H1 (cell line): Measurements from ENCODE around the gene COCH. TPM values are rescaled to one million over a fixed set of nuclear protein-coding genes. Genes with fewer than 3 reads are reported as not detected.

ENCODE experiments used
- CTCF ChIA-PET: fragments of 300-600 bp; sonication (Branson Sonifier 250); formaldehyde crosslinking; loops from one replicate; lab custom pipeline; 2021; ENCODE audit not compliant: partially characterized antibody; lab: Charles Lee
- POLR2A ChIA-PET: fragments of 300-600 bp; sonication (Branson Sonifier 250); formaldehyde crosslinking; loops from one replicate; lab custom pipeline; 2021; ENCODE audit warnings: inconsistent platforms; ENCODE audit not compliant: partially characterized antibody; lab: Charles Lee
- DNase-seq, 2 experiments: peaks; one replicate each; pipeline versions ENCODE4 v3.0.0 to v3.0.0-alpha.2; 2010 to 2022; ENCODE audit warnings: low spot score in 2 of 2, low read depth in 1 of 2, mixed read lengths in 1 of 2
- FAIRE-seq: peaks from 2 replicates; lab custom pipeline; 2011; peaks lifted over from hg19 to GRCh38; lab: Jason Lieb, UNC
- H2AFZ ChIP-seq: 2 replicates; pipeline ENCODE4 v1.8.1; 2012; ENCODE audit warnings: low read length, inconsistent platforms
- H2AK5ac ChIP-seq: 2 replicates; pipeline ENCODE4 v1.6.1; 2013; ENCODE audit warnings: low read depth, low read length
- H2BK120ac ChIP-seq: replicated peaks from 2 replicates; pipeline ENCODE3; 2013; ENCODE audit warnings: low read depth, low read length, inconsistent platforms
- H2BK12ac ChIP-seq: 2 replicates; pipeline ENCODE4 v1.6.1; 2013; ENCODE audit warnings: low read depth, low read length
- H2BK15ac ChIP-seq: 2 replicates; pipeline ENCODE4 v1.6.1; 2013; ENCODE audit warnings: low read length
- H2BK20ac ChIP-seq: 2 replicates; pipeline ENCODE4 v1.6.1; 2013; ENCODE audit warnings: low read length
- H2BK5ac ChIP-seq: 2 replicates; pipeline ENCODE4 v1.6.1; 2013; ENCODE audit warnings: low read depth, low read length
- H3K14ac ChIP-seq: 2 replicates; pipeline ENCODE4 v1.6.1; 2013; ENCODE audit warnings: inconsistent platforms; ENCODE audit not compliant: insufficient read length
- H3K18ac ChIP-seq: 2 replicates; pipeline ENCODE4 v1.6.1; 2013; ENCODE audit warnings: low read length; ENCODE audit errors: extremely low read depth
- H3K23ac ChIP-seq: 2 replicates; pipeline ENCODE4 v1.6.1; 2013; ENCODE audit warnings: inconsistent platforms; ENCODE audit not compliant: insufficient read length
- H3K23me2 ChIP-seq: 2 replicates; pipeline ENCODE4 v1.6.1; 2013; ENCODE audit warnings: low read depth, low read length
- H3K27ac ChIP-seq: 2 replicates; pipeline ENCODE4 v1.6.1; 2011; ENCODE audit warnings: low read depth, low read length, inconsistent platforms
- H3K27me3 ChIP-seq, 4 experiments: replicated peaks in 1 of 4; 1 replicate in 1 of 4; 2 replicates in 3 of 4; pipeline versions ENCODE4 v1.6.1 to v1.8.1; 2011 to 2013; ENCODE audit warnings: low read length in 3 of 4, mild to moderate bottlenecking in 3 of 4, inconsistent platforms in 2 of 4, mixed read lengths in 2 of 4, moderate library complexity in 1 of 4; ENCODE audit not compliant: control insufficient read depth in 3 of 4, insufficient read depth in 3 of 4; ENCODE audit errors: extremely low read depth in 1 of 4
- H3K36me3 ChIP-seq, 4 experiments: 2 replicates each; pipeline versions ENCODE4 v1.6.1 to v1.8.1; 2011 to 2013; ENCODE audit warnings: mild to moderate bottlenecking in 4 of 4, low read length in 3 of 4, moderate library complexity in 2 of 4, control low read depth in 1 of 4, inconsistent platforms in 1 of 4; ENCODE audit not compliant: insufficient read depth in 4 of 4, control insufficient read depth in 2 of 4
- H3K4ac ChIP-seq: replicated peaks from 2 replicates; pipeline ENCODE3; 2013; ENCODE audit warnings: low read length, low read depth, mixed read lengths, inconsistent platforms; ENCODE audit not compliant: insufficient read length
- H3K4me1 ChIP-seq, 4 experiments: replicated peaks in 1 of 4; 1 replicate in 1 of 4; 2 replicates in 3 of 4; pipeline versions ENCODE4 v1.6.1 to v1.8.1; 2011 to 2013; ENCODE audit warnings: low read length in 3 of 4, inconsistent platforms in 2 of 4, mixed read lengths in 1 of 4; ENCODE audit not compliant: insufficient read depth in 4 of 4, control insufficient read depth in 3 of 4
- H3K4me2 ChIP-seq, 2 experiments: 2 replicates each; pipeline versions ENCODE4 v1.6.1 to v1.8.1; 2011 to 2013; ENCODE audit warnings: low read depth in 2 of 2, low read length in 2 of 2, control low read depth in 1 of 2, inconsistent platforms in 1 of 2, mild to moderate bottlenecking in 1 of 2; ENCODE audit not compliant: insufficient read depth in 1 of 2
- H3K4me3 ChIP-seq, 4 experiments: fragments of 200-600, 300-600 bp in 1 of 4; sonication (generic), shearing (Covaris generic), sonication (Bioruptor Twin) in 1 of 4; 2 replicates each; pipeline versions ENCODE4 v1.5.1 to v1.8.1; 2011 to 2016; ENCODE audit warnings: low read length in 4 of 4, low read depth in 3 of 4, control low read depth in 2 of 4, inconsistent platforms in 2 of 4, mild to moderate bottlenecking in 2 of 4, mixed read lengths in 1 of 4, moderate library complexity in 1 of 4; ENCODE audit not compliant: insufficient read depth in 2 of 4; ENCODE audit errors: extremely low read depth in 1 of 4
- H3K56ac ChIP-seq: replicated peaks from 2 replicates; pipeline ENCODE3; 2013; ENCODE audit warnings: low read depth, mild to moderate bottlenecking, mixed read lengths, low read length, inconsistent platforms; ENCODE audit not compliant: insufficient read length
- H3K79me1 ChIP-seq: 2 replicates; pipeline ENCODE4 v1.6.1; 2013; ENCODE audit warnings: low read depth, low read length, control low read depth
- H3K79me2 ChIP-seq, 2 experiments: 2 replicates each; pipeline versions ENCODE4 v1.6.1 to v1.8.1; 2012 to 2013; ENCODE audit warnings: low read length in 2 of 2, mild to moderate bottlenecking in 2 of 2, inconsistent platforms in 1 of 2; ENCODE audit not compliant: insufficient read depth in 2 of 2, control insufficient read depth in 1 of 2
- H3K9ac ChIP-seq, 4 experiments: replicated peaks in 1 of 4; 1 replicate in 1 of 4; 2 replicates in 3 of 4; pipeline versions ENCODE4 v1.6.1 to v1.8.1; 2011 to 2013; ENCODE audit warnings: low read depth in 3 of 4, low read length in 3 of 4, control low read depth in 2 of 4, mild to moderate bottlenecking in 2 of 4, moderate library complexity in 2 of 4, inconsistent platforms in 1 of 4; ENCODE audit errors: extremely low read depth in 1 of 4
- H3K9me3 ChIP-seq, 2 experiments: 2 replicates each; pipeline versions ENCODE4 v1.6.1 to v1.8.1; 2012 to 2013; ENCODE audit warnings: mild to moderate bottlenecking in 2 of 2, moderate library complexity in 2 of 2, control low read depth in 1 of 2, inconsistent platforms in 1 of 2, low read depth in 1 of 2, low read length in 1 of 2, mixed read lengths in 1 of 2; ENCODE audit not compliant: insufficient read depth in 2 of 2
- H4K20me1 ChIP-seq, 2 experiments: replicated peaks in 1 of 2; 2 replicates each; pipeline versions ENCODE3 to v1.8.1; 2011 to 2013; ENCODE audit warnings: inconsistent platforms in 2 of 2, low read length in 2 of 2, mild to moderate bottlenecking in 1 of 2; ENCODE audit not compliant: insufficient read depth in 2 of 2, control insufficient read depth in 1 of 2
- H4K5ac ChIP-seq: 2 replicates; pipeline ENCODE4 v1.6.1; 2013; ENCODE audit warnings: low read length, low read depth, mixed read lengths, inconsistent platforms; ENCODE audit not compliant: insufficient read length
- H4K8ac ChIP-seq: 2 replicates; pipeline ENCODE4 v1.8.0; 2013; ENCODE audit warnings: mild to moderate bottlenecking, moderate library complexity, low read length, inconsistent platforms; ENCODE audit not compliant: insufficient read depth; ENCODE audit errors: extremely low read depth
- H4K91ac ChIP-seq: replicated peaks from 2 replicates; pipeline ENCODE3; 2013; ENCODE audit warnings: low read length, mixed read lengths, inconsistent platforms; ENCODE audit not compliant: insufficient read length
- BACH1 ChIP-seq: IDR thresholded peaks from 2 replicates; pipeline ENCODE4 v1.6.1; 2012; ENCODE audit warnings: low read length, improper control_type of control experiment
- CBX5 ChIP-seq: fragments of 300-800, 300-1000 bp; sonication (generic); IDR thresholded peaks from 2 replicates; pipeline ENCODE4 v1.7.1; 2016; ENCODE audit warnings: antibody characterized with exemption, low read length, low read depth
- CEBPB ChIP-seq: IDR thresholded peaks from 2 replicates; pipeline ENCODE4 v1.6.1; 2012; ENCODE audit warnings: low read depth, low read length
- CHD2 ChIP-seq: IDR thresholded peaks from 2 replicates; pipeline ENCODE4 v1.6.1; 2012; ENCODE audit warnings: low read length, improper control_type of control experiment
- EP300 ChIP-seq, 2 experiments: IDR thresholded peaks; 1 replicate in 1 of 2; 2 replicates in 1 of 2; pipeline ENCODE4 v1.6.1; 2011 to 2012; ENCODE audit warnings: low read depth in 2 of 2, low read length in 2 of 2, mild to moderate bottlenecking in 2 of 2, borderline replicate concordance in 1 of 2, inconsistent platforms in 1 of 2, moderate library complexity in 1 of 2
- FOSL1 ChIP-seq: IDR thresholded peaks from 2 replicates; pipeline ENCODE4 v1.6.1; 2011; ENCODE audit warnings: mild to moderate bottlenecking, low read depth, low read length, moderate library complexity; ENCODE audit not compliant: insufficient read depth
- NRF1 ChIP-seq: IDR thresholded peaks from 2 replicates; pipeline ENCODE4 v1.6.1; 2011; ENCODE audit warnings: mild to moderate bottlenecking, low read depth, low read length, improper control_type of control experiment
- PHF8 ChIP-seq: fragments of 200-600 bp; sonication (generic); conservative IDR thresholded peaks from 2 replicates; pipeline ENCODE4 v1.7.1; 2012; ENCODE audit warnings: low read depth, mild to moderate bottlenecking, inconsistent platforms, low read length, moderate library complexity
- POLR2AphosphoS5 ChIP-seq: IDR thresholded peaks from 2 replicates; pipeline ENCODE4 v1.6.1; 2011; ENCODE audit warnings: low read depth, low read length
- SAP30 ChIP-seq: fragments of 300-600 bp; sonication (generic); IDR thresholded peaks from 2 replicates; pipeline ENCODE4 v1.7.1; 2012; ENCODE audit warnings: low read length, moderate library complexity, mild to moderate bottlenecking, inconsistent platforms; ENCODE audit not compliant: insufficient read depth, insufficient replicate concordance
- SP2 ChIP-seq: IDR thresholded peaks from 2 replicates; pipeline ENCODE4 v1.6.1; 2012; ENCODE audit warnings: mild to moderate bottlenecking, low read length, inconsistent platforms
- TAF1 ChIP-seq: IDR thresholded peaks from 2 replicates; pipeline ENCODE4 v1.6.1; 2011; ENCODE audit warnings: mild to moderate bottlenecking, low read depth, low read length
- TAF7 ChIP-seq: optimal IDR thresholded peaks from 2 replicates; pipeline ENCODE3; 2011; ENCODE audit warnings: low read depth, mild to moderate bottlenecking, inconsistent platforms, low read length, moderate library complexity, borderline replicate concordance
- USF2 ChIP-seq: IDR thresholded peaks from 2 replicates; pipeline ENCODE4 v1.6.1; 2011; ENCODE audit warnings: low read length, improper control_type of control experiment
- WGBS, 2 experiments: shearing (Covaris generic) in 1 of 2; methylation state at CpG; one replicate each; pipeline versions ENCODE4 v1.1.6 to v1.1.7; 2013 to 2015; ENCODE audit warnings: low lambda C conversion rate in 2 of 2, mixed read lengths in 2 of 2, inconsistent platforms in 1 of 2, low coverage in 1 of 2, missing lambda C conversion rate in 1 of 2; ENCODE audit not compliant: insufficient replicate concordance in 2 of 2, insufficient coverage in 1 of 2, insufficient read length in 1 of 2; ENCODE audit errors: extremely low coverage in 1 of 2, missing lambda C conversion rate in 1 of 2; 5-methylcytosine and 5-hydroxymethylcytosine counted together
- polyA plus RNA-seq, 7 experiments: library from polyadenylated mRNA; depleted of rRNA in 3 of 7; stranded (reverse) in 5 of 7; unstranded in 2 of 7; fragments of >200 nt in 5 of 7; fragments of 200-250 nt in 2 of 7; gene quantifications; 1 replicate in 5 of 7; 2 replicates in 1 of 7; 4 replicates in 1 of 7; pipeline versions ENCODE4 v1.2.1 to v1.2.3, GENCODE V29; 2011 to 2013; ENCODE audit warnings: missing spikeins in 2 of 7, mixed read lengths in 2 of 7
- total RNA-seq: library from RNA; stranded (reverse); fragmentation: NEBNext Ultra II Directional; extraction: Animal tissue kit (Norgen Biotek cat#: 25700); gene quantifications from 2 replicates; pipeline ENCODE4 v1.2.1, GENCODE V29; 2021

Gene COCH
- total and polyA plus RNA-seq, 2 of the 8 experiments (the other 6 are each of a cell fraction or from before 2014, with no cell fraction given): 12.9 to 30.8 TPM

- Histone ChIP-seq H2BK20ac (no peak overlapping the region), H2BK120ac (no peak overlapping the region), H3K23me2 (peaks cover 2% of the 10 kb centered on the region; the same call in 1 of the 2 replicates), H3K9ac (no peak overlapping the region), H3K27me3 (no peaks in the 10 kb centered on the region), H3K27ac (no peak overlapping the region), H3K4ac (no peak overlapping the region), H2BK15ac (no peak overlapping the region), H3K4me3 (no peak overlapping the region), H3K4me2 (no peak overlapping the region), H3K18ac (no peak overlapping the region), H3K79me2 (no peaks in the 10 kb centered on the region), H3K79me1 (no peaks in the 10 kb centered on the region), H4K5ac (no peak overlapping the region), H4K20me1 (no peaks in the 10 kb centered on the region), H3K23ac (no peak overlapping the region), H2AK5ac (no peak overlapping the region), H3K36me3 (peaks cover 0 to 11% (median under 1%) of the 10 kb centered on the region in 4 experiments; a peak in 3 of 8 replicates), H4K8ac (no peak overlapping the region), H3K4me1 (peaks cover 0 to 3% (median 0%) of the 10 kb centered on the region in 4 experiments; a peak in 1 of 7 replicates), H3K9me3 (no peaks in the 10 kb centered on the region), H2AFZ (no peak overlapping the region), H2BK12ac (no peak overlapping the region), H3K56ac (no peak overlapping the region), H4K91ac (no peak overlapping the region), H3K14ac (no peak overlapping the region), H2BK5ac (no peak overlapping the region)
- ChIA-PET POLR2A (interaction anchor here (1.0 kb wide), 1 partner anchor 62 kb away, joined by 3 read pairs; no protein-coding TSS in a partner anchor), CTCF (no interaction called here)
- no peak for FAIRE-seq
- no peak for DNase-seq
- WGBS, 2 experiments: 100% methylated on average over 2 of the region's 2 CpGs; no CpG with 5 or more reads in 1 of the 2 experiments
- no peak for TF ChIP-seq FOSL1
- TF ChIP-seq TAF1: no peak
- TF ChIP-seq CBX5: no peak
- TF ChIP-seq USF2: no peak
- TF ChIP-seq SAP30: no peak
- TF ChIP-seq POLR2AphosphoS5: no peak
- TF ChIP-seq CHD2: no peak
- TF ChIP-seq NRF1: no peak
- TF ChIP-seq BACH1: no peak
- no peak for TF ChIP-seq PHF8
- no peak for TF ChIP-seq TAF7
- no peak for TF ChIP-seq CEBPB
- no peak for TF ChIP-seq SP2
- no peak for TF ChIP-seq EP300 (IDR thresholded peaks at IDR 0.05; ENCODE audit: borderline replicate concordance in 1 of 2, low read depth in 2 of 2, low read length in 2 of 2)
Measured at GRCh38 chr14:30921788-30922187, 47.4 kb downstream of the COCH start.
